HepG2 (cell line): Measurements from ENCODE around the gene COLEC12.

Source experiments
- CREB1 ChIP-seq, 2 experiments: fragments of 450-650 bp in 1 of 2; IDR thresholded peaks; 2 replicates each; pipeline ENCODE4 v1.6.1; 2016 to 2017; ENCODE audit warnings: control low read depth in 1 of 2, mild to moderate bottlenecking in 1 of 2, missing compliant biosample characterization in 1 of 2, missing genetic modification characterization in 1 of 2
- EP300 ChIP-seq, 3 experiments: sonication (generic) in 1 of 3; formaldehyde crosslinking in 1 of 3; IDR thresholded peaks; 2 replicates each; pipeline versions ENCODE4 v1.5.1 to v1.6.1; 2011 to 2020; ENCODE audit warnings: low read depth in 2 of 3, low read length in 2 of 3, borderline replicate concordance in 1 of 3, improper control_type of control experiment in 1 of 3, mild to moderate bottlenecking in 1 of 3, missing genetic modification reagents in 1 of 3, moderate library complexity in 1 of 3
- JUN ChIP-seq: sonication (generic); formaldehyde crosslinking; IDR thresholded peaks from 2 replicates; pipeline ENCODE4 v1.4.0; 2020; ENCODE audit warnings: mild to moderate bottlenecking, missing genetic modification reagents
- KAT7 ChIP-seq: IDR thresholded peaks from 2 replicates; pipeline ENCODE4 v1.6.1; 2018; ENCODE audit warnings: borderline replicate concordance, missing compliant biosample characterization
- NFIC ChIP-seq: IDR thresholded peaks from 2 replicates; pipeline ENCODE4 v1.6.1; 2012; ENCODE audit warnings: mild to moderate bottlenecking, low read length, inconsistent platforms
- PAX8 ChIP-seq: sonication (generic); formaldehyde crosslinking; IDR thresholded peaks from 2 replicates; pipeline ENCODE4 v1.8.0; 2022; ENCODE audit warnings: mild to moderate bottlenecking, missing genetic modification reagents, borderline replicate concordance
- POLR2A ChIP-seq, 2 experiments: IDR thresholded peaks; 2 replicates each; pipeline ENCODE4 v1.6.1; 2011; ENCODE audit warnings: low read depth in 2 of 2, low read length in 2 of 2, mild to moderate bottlenecking in 1 of 2, moderate library complexity in 1 of 2; ENCODE audit not compliant: insufficient read depth in 1 of 2
- RAD21 ChIP-seq: fragments of 450-650 bp; formaldehyde crosslinking; IDR thresholded peaks from 2 replicates; pipeline ENCODE4 v1.5.0; 2020; ENCODE audit warnings: mild to moderate bottlenecking
- SMYD3 ChIP-seq: sonication (generic); formaldehyde crosslinking; IDR thresholded peaks from 2 replicates; pipeline ENCODE4 v1.8.1; 2023; ENCODE audit warnings: mild to moderate bottlenecking, missing genetic modification reagents
- ZNF282 ChIP-seq: fragments of 450-650 bp; IDR thresholded peaks from 2 replicates; pipeline ENCODE4 v1.6.1; 2018; ENCODE audit not compliant: partially characterized antibody
- ZNF530 ChIP-seq: sonication (generic); formaldehyde crosslinking; IDR thresholded peaks from 2 replicates; pipeline ENCODE4 v1.5.0; 2020; ENCODE audit warnings: low read depth, mild to moderate bottlenecking, missing genetic modification reagents
- TF ChIP-seq, protein P1 (sequence below): sonication (generic); formaldehyde crosslinking; IDR thresholded peaks from 2 replicates; pipeline ENCODE4 v1.4.0; 2020; ENCODE audit warnings: missing genetic modification reagents

- TF ChIP-seq, protein P1, sequence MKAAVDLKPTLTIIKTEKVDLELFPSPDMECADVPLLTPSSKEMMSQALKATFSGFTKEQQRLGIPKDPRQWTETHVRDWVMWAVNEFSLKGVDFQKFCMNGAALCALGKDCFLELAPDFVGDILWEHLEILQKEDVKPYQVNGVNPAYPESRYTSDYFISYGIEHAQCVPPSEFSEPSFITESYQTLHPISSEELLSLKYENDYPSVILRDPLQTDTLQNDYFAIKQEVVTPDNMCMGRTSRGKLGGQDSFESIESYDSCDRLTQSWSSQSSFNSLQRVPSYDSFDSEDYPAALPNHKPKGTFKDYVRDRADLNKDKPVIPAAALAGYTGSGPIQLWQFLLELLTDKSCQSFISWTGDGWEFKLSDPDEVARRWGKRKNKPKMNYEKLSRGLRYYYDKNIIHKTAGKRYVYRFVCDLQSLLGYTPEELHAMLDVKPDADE (CRISPR knock-in tag), result no peak
- TF ChIP-seq NFIC (no peak), ZNF530 (CRISPR knock-in tag) (no peak), POLR2A (IDR thresholded peaks at IDR 0.05; ENCODE audit: insufficient read depth in 1 of 2, low read depth in 2 of 2, low read length in 2 of 2) (no peak), PAX8 (CRISPR knock-in tag) (no peak), CREB1 (IDR thresholded peaks at IDR 0.05) (no peak), CREB1 (CRISPR knock-in tag; IDR thresholded peaks at IDR 0.05) (no peak), RAD21 (CRISPR knock-in tag) (no peak), ZNF282 (no peak), EP300 (IDR thresholded peaks at IDR 0.05; ENCODE audit: low read depth in 2 of 2, low read length in 2 of 2) (no peak), EP300 (CRISPR knock-in tag; IDR thresholded peaks at IDR 0.05; ENCODE audit: borderline replicate concordance) (no peak), KAT7 (no peak), SMYD3 (no peak), JUN (CRISPR knock-in tag) (no peak)
These were observed 44.0 kb downstream of the COLEC12 start for GRCh38 chr18:456361-457139.
